Measurements from ENCODE around the gene TMEM272.
A peak's percentile ranks its signal among the peaks of the same experiment; 100 is the strongest.
"Not testable (repeated sequence)": the region's sequence is repeated elsewhere in the genome, so short reads cannot be mapped to it uniquely, and the experiment has no call there.

TMEM272 gene

DNA sequence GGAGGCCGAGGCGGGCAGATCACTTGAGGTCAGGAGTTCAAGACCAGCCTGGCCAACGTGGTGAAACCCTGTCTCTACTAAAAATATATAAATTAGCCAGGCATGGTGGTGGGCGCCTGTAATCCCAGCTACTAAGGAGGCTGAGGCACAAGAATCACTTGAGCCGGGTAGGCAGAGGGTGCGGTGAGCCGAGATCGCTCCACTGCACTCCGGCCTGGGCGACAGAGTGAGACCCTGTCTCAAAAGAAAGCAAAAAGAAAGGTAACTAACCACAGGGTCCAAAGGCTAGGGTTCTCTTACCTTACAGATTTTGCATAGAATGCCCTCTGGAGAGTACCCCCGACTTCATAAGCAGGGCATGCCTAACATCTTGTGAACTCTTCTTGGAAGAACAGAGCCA is 20.3 kb downstream of the TMEM272 start:
- not testable (repeated sequence) for DNase-seq (ENCODE audit: low read depth)

GRCh38 chr13:51823863-51824262 is 21.1 kb downstream of the TMEM272 start:
- no peak for DNase-seq (ENCODE audit: low read depth)

GRCh38 chr13:51823359-51823758 is 21.6 kb downstream of the TMEM272 start:
- no peak for DNase-seq (ENCODE audit: low read depth)

GRCh38 chr13:51822106-51822815 is 22.7 kb downstream of the TMEM272 start:
- DNase-seq (ENCODE audit: low read depth) = no peak

DNA sequence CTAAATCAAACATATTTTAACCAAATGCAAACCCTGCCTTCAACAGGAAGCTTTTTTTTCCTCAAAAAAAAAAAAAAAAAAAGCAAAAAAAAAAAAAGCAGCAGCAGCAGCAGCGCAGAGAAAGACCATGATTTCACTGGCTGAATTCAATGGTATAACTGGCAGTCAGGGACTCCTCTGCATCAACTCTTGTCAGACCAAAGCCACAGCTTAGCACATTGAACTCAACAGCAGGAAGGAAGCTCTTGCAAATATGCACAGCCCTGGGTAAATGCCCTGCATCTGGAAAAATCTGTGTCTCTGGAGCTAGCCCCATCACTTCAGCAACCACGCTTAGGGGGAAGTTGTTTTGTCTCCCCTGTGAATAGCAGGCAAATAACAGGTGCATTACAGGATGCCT is 23.4 kb downstream of the TMEM272 start:
- DNase-seq (ENCODE audit: low read depth) = no peak

DNA sequence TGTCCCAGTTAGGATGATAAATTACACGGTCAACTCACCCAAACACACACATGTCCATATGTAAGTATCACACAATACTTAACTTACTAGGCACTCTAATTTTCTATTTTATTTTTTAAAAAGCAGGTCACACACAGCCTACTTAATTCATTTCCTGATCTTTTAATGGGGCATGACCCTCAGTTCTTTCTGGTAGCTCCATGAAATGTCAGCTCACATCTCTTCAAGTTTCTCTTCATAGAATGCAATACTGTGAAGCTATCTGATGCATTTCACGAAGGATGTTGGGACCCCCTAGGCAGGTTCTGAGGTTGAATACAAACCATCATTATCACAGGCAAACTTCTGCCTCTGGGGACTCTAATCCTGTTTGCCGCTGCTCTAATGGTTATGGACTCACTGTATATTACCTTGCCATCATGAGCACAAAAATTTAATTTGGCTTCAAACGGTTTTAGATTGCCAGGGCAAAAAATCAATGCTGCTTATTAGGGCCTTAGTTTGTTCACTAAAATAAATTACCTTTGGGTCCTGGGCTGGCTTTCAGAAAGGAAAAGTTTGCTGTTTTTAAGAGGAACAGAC is 24.9 kb downstream of the TMEM272 start:
- DNase-seq (ENCODE audit: low read depth) = no peak

GRCh38 chr13:51819544-51819943 is 25.4 kb downstream of the TMEM272 start:
- no peak for DNase-seq (ENCODE audit: low read depth)

- peak; percentile 48 for DNase-seq (ENCODE audit: low read depth)
These were observed 26.0 kb downstream of the TMEM272 start for GRCh38 chr13:51818781-51819511.

- DNase-seq (ENCODE audit: low read depth) = no peak
These were observed 26.7 kb downstream of the TMEM272 start for GRCh38 chr13:51818276-51818675.

DNA sequence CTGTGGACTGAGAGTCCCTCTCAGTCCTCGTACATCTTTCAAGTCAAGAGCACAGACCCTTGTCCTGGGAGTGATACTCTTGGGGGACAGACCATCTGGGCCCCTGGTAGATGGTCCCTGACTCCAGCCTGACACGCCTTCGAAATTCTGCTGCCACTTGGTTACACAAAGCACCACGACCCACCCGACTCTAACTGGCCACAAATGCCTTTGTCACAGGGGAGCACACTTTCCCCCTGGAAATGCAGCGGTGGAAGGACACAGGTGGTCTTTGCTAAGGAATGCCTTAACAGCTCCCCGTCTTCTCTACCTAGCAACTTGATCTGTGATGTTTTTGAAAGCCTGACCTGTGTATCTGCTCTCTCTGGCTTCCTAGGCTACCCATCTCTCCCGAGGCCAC is 27.3 kb downstream of the TMEM272 start:
- no peak for DNase-seq (ENCODE audit: low read depth)

GRCh38 chr13:51816604-51817249 is 28.2 kb downstream of the TMEM272 start:
- no peak for DNase-seq (ENCODE audit: low read depth)

- no peak for DNase-seq (ENCODE audit: low read depth)
These were observed 29.1 kb downstream of the TMEM272 start for GRCh38 chr13:51815848-51816247.

GRCh38 chr13:51814825-51815650 is 29.9 kb downstream of the TMEM272 start:
- DNase-seq (ENCODE audit: low read depth) = peak; percentile 67

- DNase-seq (ENCODE audit: low read depth) = no peak
These were observed 30.9 kb downstream of the TMEM272 start for GRCh38 chr13:51814071-51814470.

- no peak for DNase-seq (ENCODE audit: low read depth)
These were observed 33.0 kb downstream of the TMEM272 start for GRCh38 chr13:51811920-51812451.

DNA sequence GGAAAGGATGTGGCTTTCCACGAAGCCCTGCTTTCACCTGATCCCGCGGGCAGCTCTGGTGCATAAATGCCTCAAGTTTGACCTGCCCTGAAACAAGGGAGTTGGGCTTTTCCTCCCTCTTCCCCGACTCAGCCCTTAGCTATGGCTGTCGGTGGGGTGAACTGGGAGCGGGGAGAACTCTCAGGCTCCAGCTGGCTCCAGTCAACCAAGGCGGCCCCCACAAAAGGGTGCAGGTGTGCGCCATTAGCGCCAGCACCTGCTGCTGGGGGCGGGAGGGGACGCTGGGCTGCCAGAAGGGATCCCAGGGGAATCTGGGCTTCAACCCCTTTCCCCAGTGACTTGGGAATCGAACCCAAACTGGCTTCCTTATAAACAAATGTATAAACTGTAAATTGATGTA is 33.9 kb downstream of the TMEM272 start:
- DNase-seq (ENCODE audit: low read depth) = no peak

- no peak for DNase-seq (ENCODE audit: low read depth)
These were observed 36.2 kb downstream of the TMEM272 start for GRCh38 chr13:51808811-51809210.

DNA sequence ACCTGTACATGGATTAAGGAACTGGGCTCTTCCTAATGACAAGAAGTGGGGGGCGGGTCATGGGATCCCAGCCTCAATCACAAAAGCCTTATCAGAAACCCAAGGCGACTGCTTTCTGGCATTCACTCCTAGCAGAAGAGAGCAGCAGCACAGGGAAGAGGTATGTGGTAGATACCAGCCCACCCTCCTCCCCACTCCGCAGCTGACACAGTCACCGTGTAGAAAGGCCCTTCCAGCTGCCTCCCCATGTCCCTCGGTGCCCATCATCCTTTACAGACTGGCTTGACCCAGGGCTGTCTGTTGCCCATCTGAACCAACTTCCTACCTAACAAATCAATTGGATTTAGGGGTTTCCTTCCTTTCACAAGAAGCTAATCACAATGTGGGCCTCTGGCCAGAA is 37.9 kb downstream of the TMEM272 start:
- no peak for DNase-seq (ENCODE audit: low read depth)

- DNase-seq (ENCODE audit: low read depth) = no peak
These were observed 38.4 kb downstream of the TMEM272 start for GRCh38 chr13:51806566-51806965.

DNA sequence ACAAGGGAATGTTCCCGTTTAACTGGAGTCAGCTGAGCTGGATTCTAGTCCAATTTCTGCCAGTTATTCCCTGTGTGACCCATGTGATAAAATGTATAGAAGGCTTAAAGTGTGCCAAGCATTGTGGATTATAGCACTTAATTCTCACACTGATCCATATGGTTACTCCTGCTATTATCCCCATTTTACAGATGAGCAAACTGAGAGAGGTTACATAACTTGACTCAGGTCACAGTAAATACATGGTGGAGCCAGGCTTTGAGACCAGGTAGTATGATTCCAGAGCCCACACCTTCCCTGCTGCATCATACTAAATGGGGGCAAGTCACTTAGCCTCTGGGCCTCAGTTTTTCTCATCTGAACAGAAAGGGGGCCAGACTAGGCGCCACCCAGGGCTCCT is 39.1 kb downstream of the TMEM272 start:
- no peak for DNase-seq (ENCODE audit: low read depth)

DNA sequence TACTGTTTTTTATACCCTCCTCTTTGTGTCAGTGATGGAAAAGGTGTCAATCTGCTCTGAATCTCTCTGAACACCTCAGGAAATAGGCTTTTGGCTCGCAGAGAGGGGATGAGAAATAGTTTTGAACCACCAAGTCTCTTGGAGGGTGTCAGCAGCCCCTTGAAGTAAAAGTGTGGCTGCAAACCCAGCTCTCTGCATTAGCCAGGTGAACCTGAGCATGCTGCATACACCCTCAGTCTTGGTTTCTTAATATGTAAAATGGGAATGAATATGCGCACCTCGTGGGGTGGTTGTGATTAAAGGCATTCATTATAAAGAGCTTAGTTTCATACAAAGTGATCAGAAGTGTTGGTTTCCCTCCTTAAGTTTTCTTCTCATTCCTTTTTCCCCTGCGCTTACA is 39.7 kb downstream of the TMEM272 start:
- no peak for DNase-seq (ENCODE audit: low read depth)

All from activated T-cell treated with anti-CD3 and anti-CD28 coated beads for 48 hours (primary cell).